ENCODE results near the gene GLDN.

Gene GLDN

DNA sequence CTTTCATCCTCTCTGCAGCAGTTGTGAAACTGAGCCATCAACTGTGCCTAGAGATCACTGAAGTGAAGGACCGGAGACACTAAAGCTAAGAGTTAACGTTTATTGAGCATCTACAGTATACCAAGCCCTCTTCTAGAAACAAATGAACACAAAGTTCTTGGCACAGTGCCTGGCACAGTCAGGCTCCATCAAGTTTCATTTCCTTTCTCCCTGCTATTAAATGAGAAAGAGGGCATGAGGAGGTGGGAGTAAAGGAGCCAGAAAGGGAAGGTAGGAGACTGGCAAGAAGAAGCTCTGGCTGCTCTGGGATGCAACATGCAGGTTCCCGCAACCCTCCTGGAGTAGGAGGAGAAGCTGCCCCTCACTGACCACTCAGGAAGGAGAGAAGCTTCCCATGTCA is 33.6 kb upstream of the GLDN start:
- no peak for DNase-seq (ENCODE audit: low read depth, low spot score)
- in situ Hi-C loops (cut with HindIII; ENCODE audit: low sequenced_read_pairs) = no loop called here
- no peak overlapping the region for H3K4me3 ChIP-seq (ENCODE audit: low read depth, low read length)
- TF ChIP-seq, protein P1, sequence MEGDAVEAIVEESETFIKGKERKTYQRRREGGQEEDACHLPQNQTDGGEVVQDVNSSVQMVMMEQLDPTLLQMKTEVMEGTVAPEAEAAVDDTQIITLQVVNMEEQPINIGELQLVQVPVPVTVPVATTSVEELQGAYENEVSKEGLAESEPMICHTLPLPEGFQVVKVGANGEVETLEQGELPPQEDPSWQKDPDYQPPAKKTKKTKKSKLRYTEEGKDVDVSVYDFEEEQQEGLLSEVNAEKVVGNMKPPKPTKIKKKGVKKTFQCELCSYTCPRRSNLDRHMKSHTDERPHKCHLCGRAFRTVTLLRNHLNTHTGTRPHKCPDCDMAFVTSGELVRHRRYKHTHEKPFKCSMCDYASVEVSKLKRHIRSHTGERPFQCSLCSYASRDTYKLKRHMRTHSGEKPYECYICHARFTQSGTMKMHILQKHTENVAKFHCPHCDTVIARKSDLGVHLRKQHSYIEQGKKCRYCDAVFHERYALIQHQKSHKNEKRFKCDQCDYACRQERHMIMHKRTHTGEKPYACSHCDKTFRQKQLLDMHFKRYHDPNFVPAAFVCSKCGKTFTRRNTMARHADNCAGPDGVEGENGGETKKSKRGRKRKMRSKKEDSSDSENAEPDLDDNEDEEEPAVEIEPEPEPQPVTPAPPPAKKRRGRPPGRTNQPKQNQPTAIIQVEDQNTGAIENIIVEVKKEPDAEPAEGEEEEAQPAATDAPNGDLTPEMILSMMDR (IDR thresholded peaks at IDR 0.05; ENCODE audit: low read depth, low read length) = no peak

DNA sequence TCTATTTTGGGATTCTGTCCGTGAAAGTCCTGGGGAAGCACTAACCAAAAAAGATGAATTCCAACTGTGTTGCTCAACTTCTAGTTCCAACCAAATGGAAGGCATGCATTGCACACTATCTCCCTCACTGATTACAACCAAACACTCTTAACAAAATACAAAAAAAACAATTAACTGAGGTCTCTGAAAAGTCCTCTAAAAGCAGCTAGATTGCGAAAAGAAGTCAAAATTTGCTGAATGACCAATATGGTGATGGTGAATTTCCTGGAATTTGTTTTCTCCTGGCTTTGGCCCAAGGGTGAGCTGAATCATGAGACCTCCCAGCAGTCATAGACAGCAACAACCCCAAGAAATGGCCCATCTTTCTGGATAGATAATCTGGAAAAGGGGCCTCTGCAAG is 31.4 kb upstream of the GLDN start:
- peak; percentile 10 for DNase-seq (ENCODE audit: low read depth, low spot score)
- in situ Hi-C loops (cut with HindIII; ENCODE audit: low sequenced_read_pairs) = no loop called here
- no peak overlapping the region for H3K4me3 ChIP-seq (ENCODE audit: low read depth, low read length)
- TF ChIP-seq, protein P1 (IDR thresholded peaks at IDR 0.05; ENCODE audit: low read depth, low read length) = no peak

GRCh38 chr15:51311510-51311909 is 29.9 kb upstream of the GLDN start:
- H3K4me3 ChIP-seq (ENCODE audit: low read depth, low read length) = no peak overlapping the region
- no peak for DNase-seq (ENCODE audit: low read depth, low spot score)
- in situ Hi-C loops (cut with HindIII; ENCODE audit: low sequenced_read_pairs) = no loop called here
- TF ChIP-seq, protein P1 (IDR thresholded peaks at IDR 0.05; ENCODE audit: low read depth, low read length) = no peak

DNA sequence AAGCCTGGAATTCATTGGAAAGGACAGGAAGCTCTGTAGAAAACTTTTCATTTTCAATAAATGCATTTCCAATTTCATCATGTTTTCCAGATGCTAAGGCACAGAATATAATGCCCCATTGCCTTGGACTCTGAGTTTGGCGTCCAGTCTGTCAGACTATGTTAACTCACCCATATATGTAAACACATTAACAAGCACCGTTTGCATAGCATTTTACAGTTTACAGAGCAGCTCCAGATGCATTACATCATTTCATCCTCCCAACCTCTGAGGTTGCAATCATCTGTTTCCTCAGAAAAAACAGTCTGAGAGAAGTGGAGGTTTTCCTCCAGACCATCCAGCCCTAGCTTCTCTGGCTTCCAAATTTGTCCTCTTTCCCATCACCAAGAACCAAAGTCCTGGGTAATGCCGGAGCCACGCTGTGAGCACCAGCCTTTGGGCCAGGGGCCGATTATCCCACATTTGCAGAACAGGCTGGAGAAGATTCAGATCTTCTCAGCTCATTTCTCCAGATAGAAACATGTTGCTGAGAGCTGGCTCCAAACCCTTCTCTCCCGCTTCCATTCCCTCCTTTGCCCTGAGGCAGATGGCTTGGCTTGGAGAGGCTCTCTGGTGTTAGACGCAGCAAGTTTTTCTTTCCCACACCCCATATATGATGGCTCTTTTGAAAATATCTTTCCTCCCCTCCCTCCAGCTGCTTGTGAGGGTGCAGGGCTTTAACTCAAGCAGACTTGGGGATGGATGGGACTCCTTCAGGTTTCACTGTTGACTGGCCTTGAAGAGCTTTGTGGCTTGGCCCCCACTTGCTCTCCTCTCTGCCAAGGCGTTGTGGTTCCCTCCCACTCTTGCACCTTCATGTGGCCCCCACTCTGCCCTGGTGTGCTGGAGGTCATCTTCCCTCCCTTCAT is 29.0 kb upstream of the GLDN start:
- in situ Hi-C loops (cut with HindIII; ENCODE audit: low sequenced_read_pairs) = no loop called here
- TF ChIP-seq, protein P1 (IDR thresholded peaks at IDR 0.05; ENCODE audit: low read depth, low read length) = no peak
- DNase-seq (ENCODE audit: low read depth, low spot score) = no peak
- no peak overlapping the region for H3K4me3 ChIP-seq (ENCODE audit: low read depth, low read length)

GRCh38 chr15:51313074-51313393 is 28.4 kb upstream of the GLDN start:
- no peak for DNase-seq (ENCODE audit: low read depth, low spot score)
- in situ Hi-C loops (cut with HindIII; ENCODE audit: low sequenced_read_pairs) = no loop called here
- no peak overlapping the region for H3K4me3 ChIP-seq (ENCODE audit: low read depth, low read length)
- TF ChIP-seq, protein P1 (IDR thresholded peaks at IDR 0.05; ENCODE audit: low read depth, low read length) = no peak

GRCh38 chr15:51313644-51314280 is 27.7 kb upstream of the GLDN start:
- TF ChIP-seq, protein P1 (IDR thresholded peaks at IDR 0.05; ENCODE audit: low read depth, low read length) = no peak
- in situ Hi-C loops (cut with HindIII; ENCODE audit: low sequenced_read_pairs) = no loop called here
- DNase-seq (ENCODE audit: low read depth, low spot score) = no peak
- no peak overlapping the region for H3K4me3 ChIP-seq (ENCODE audit: low read depth, low read length)

Data from astrocyte of the spinal cord (primary cell).